Epithelial cell of proximal tubule (primary cell): ENCODE measurements around the gene PFDN2. TPM values are rescaled to one million over a fixed set of nuclear protein-coding genes. Genes with fewer than 3 reads are reported as not detected.
"Not testable (repeated sequence)": the region's sequence is repeated elsewhere in the genome, so short reads cannot be mapped to it uniquely, and the experiment has no call there.

ENCODE experiments used
- DNase-seq: peaks from one replicate; pipeline ENCODE4 v3.0.0-alpha.2; 2011; ENCODE audit warnings: low read depth
- H3K4me3 ChIP-seq: 2 replicates; pipeline ENCODE4 v1.5.1; 2011; ENCODE audit warnings: low read depth, mild to moderate bottlenecking, low read length
- total RNA-seq: library from RNA; depleted of rRNA; stranded (reverse); fragments of >200 nt; gene quantifications from 2 replicates; pipeline ENCODE4 v1.2.3, GENCODE V29; 2015
- TF ChIP-seq, protein P1 (sequence below): conservative IDR thresholded peaks from 2 replicates; pipeline ENCODE4 v1.5.1; 2012; ENCODE audit warnings: low read depth, mild to moderate bottlenecking, low read length

Gene PFDN2
- total RNA-seq, 1 donor from 2014 or later = 103 TPM

DNA sequence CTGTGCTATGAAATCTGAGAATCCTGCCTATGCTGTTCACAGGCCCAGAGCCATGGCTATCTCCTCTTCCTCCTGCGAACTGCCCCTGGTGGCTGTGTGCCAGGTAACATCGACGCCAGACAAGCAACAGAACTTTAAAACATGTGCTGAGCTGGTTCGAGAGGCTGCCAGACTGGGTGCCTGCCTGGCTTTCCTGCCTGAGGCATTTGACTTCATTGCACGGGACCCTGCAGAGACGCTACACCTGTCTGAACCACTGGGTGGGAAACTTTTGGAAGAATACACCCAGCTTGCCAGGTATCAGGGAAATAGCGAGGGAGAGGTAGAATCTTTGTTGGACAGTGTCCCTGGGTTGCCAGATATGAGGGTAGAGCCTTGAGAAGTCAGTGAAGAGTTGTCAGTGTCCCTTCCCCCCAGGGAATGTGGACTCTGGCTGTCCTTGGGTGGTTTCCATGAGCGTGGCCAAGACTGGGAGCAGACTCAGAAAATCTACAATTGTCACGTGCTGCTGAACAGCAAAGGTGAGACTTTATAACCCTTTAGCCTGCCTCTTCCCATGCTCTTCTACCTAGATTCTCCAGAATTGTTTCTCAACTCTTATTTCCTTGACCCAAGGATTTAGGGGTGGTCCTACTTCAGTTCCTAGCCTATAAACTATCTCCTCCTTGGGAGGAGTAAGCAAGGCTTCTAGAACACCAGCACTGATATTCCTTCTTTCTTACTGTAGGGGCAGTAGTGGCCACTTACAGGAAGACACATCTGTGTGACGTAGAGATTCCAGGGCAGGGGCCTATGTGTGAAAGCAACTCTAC, 1.5 kb upstream of the PFDN2 start:
- H3K4me3 ChIP-seq = peak overlapping the region; percentile 86
- peak; percentile 71 for DNase-seq
- TF ChIP-seq, protein P1, sequence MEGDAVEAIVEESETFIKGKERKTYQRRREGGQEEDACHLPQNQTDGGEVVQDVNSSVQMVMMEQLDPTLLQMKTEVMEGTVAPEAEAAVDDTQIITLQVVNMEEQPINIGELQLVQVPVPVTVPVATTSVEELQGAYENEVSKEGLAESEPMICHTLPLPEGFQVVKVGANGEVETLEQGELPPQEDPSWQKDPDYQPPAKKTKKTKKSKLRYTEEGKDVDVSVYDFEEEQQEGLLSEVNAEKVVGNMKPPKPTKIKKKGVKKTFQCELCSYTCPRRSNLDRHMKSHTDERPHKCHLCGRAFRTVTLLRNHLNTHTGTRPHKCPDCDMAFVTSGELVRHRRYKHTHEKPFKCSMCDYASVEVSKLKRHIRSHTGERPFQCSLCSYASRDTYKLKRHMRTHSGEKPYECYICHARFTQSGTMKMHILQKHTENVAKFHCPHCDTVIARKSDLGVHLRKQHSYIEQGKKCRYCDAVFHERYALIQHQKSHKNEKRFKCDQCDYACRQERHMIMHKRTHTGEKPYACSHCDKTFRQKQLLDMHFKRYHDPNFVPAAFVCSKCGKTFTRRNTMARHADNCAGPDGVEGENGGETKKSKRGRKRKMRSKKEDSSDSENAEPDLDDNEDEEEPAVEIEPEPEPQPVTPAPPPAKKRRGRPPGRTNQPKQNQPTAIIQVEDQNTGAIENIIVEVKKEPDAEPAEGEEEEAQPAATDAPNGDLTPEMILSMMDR = peak; percentile 54

DNA sequence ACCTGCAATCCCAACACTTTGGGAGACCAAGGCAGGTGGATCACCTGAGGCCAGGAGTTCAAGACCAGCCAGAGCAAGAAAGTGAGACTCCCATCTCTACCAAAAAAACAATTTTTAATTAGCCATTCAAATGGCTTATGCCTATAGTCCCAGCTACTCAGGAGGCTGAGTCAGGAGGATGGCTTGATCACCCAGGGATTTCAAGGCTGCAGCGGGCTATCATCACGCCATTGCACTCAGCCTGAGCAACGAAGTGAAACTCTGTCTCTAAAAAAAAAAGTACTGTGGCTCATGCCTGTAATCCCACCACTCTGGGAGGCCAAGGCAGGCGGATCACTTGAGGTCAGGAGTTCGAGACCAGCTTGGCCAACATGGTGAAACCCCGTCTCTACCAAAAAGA, 1.9 kb downstream of the PFDN2 start:
- H3K4me3 ChIP-seq, DNase-seq: not testable (repeated sequence)

DNA sequence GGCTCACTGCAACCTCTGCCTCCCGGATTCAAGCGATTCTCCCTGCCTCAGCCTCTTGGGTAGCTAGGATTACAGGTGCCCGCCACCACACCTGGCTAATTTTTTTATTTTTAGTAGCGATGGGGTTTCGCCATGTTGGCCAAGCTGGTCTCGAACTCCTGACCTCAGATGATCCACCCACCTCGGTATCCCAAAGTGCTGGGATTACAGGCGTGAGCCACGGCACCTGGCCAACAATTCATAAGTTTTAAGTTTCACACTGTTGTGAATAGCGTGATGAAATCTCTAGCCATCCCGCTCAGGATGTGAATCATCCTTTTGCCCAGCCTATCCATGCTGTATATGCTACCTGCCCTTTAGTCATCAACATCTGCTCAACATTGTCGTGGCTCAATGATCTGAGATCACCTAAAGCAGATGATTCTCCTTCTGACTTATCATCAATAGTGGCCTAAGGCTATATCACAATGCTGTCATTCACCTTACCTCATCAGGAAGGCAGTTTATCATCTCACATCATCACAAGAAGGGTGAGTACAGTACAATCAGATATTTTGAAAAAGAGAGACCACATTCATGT, 2.6 kb downstream of the PFDN2 start:
- H3K4me3 ChIP-seq = no peak overlapping the region
- DNase-seq = peak; percentile 86
- TF ChIP-seq, protein P1 = no peak

- H3K4me3 ChIP-seq = no peak overlapping the region
- no peak for DNase-seq
- TF ChIP-seq, protein P1 = no peak
These were observed 3.3 kb downstream of the PFDN2 start for GRCh38 chr1:161114556-161114955.

DNA sequence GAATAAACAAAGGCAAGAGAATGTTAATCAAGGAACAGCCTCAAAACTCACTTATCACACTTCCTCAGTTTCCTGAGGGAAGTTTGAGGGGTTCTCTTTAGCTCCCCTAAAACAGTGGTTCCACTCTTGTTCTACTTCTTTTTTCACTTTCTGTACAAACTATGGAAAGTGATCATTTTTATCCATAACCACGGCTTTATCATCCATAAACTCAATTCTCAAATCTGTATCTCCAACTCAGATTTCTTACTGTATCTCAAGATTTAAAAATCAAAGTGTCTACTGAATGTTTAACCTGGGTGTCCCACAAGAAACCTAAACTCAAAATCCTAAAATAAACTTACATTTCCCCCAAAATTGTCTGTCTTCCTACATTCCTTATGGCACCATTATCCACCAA, 3.9 kb downstream of the PFDN2 start:
- TF ChIP-seq, protein P1 = no peak
- no peak for DNase-seq
- no peak overlapping the region for H3K4me3 ChIP-seq

GRCh38 chr1:161111527-161111926, 6.3 kb downstream of the PFDN2 start:
- H3K4me3 ChIP-seq = no peak overlapping the region
- DNase-seq = no peak
- TF ChIP-seq, protein P1 = no peak

- TF ChIP-seq, protein P1 = no peak
- DNase-seq = no peak
- no peak overlapping the region for H3K4me3 ChIP-seq
These were observed 6.7 kb downstream of the PFDN2 start for GRCh38 chr1:161111117-161111516.
